ENCODE measurements around the gene LHFPL2. TPM values are rescaled to one million over a fixed set of nuclear protein-coding genes. Genes with fewer than 3 reads are reported as not detected.

The LHFPL2 gene
- total and polyA plus RNA-seq, 9 of the 15 experiments (the other 6 are each of a cell fraction or from before 2014, with no cell fraction given): 1.0 to 6.6 (median 4.6) TPM

GRCh38 chr5:78671609-78672008 lies 23.0 kb upstream of the LHFPL2 start:
- no peaks in the 10 kb centered on the region for H3K9me1 ChIP-seq (ENCODE audit: control insufficient read depth, insufficient read depth, low read length)
- no peaks in the 10 kb centered on the region for H3K9me3 ChIP-seq (replicated peaks; ENCODE audit: control insufficient read depth, insufficient read depth, low read depth, low read length)
- no peak overlapping the region for H3K4me2 ChIP-seq (ENCODE audit: insufficient read depth, low read length)
- intact Hi-C loops (cut with micrococcal nuclease) (no loop called here), in situ Hi-C loops (cut with MboI) (no loop called here)
- H3K4me1 ChIP-seq (replicated peaks in 1 of 2; ENCODE audit: control insufficient read depth in 2 of 2, insufficient read depth in 2 of 2, low read length in 2 of 2): peaks cover 11 to 35% of the 10 kb centered on the region in 2 experiments; a peak in 3 of 5 replicates
- POLR2A ChIA-PET: interaction anchor here (0.5 kb wide), 1 partner anchor 1384 kb away, joined by 3 read pairs; no protein-coding TSS in a partner anchor
- CTCF ChIA-PET (ENCODE audit: low intra/inter-chr PET ratio): no interaction called here
- H3K27me3 ChIP-seq (ENCODE audit: control insufficient read depth in 2 of 2, insufficient read depth in 2 of 2, low read length in 2 of 2): no peaks in the 10 kb centered on the region
- no peak overlapping the region for H2AFZ ChIP-seq (ENCODE audit: low read depth, low read length)
- H3K79me2 ChIP-seq (ENCODE audit: control insufficient read depth, insufficient read depth, low read length): no peaks in the 10 kb centered on the region
- no peak for DNase-seq (ENCODE audit: extremely low read depth in 1 of 4, low spot score in 3 of 4)
- no peaks in the 10 kb centered on the region for H3K36me3 ChIP-seq (ENCODE audit: control insufficient read depth, insufficient read depth, low read length)
- BruUV-seq (replicated peaks): no TSS peak
- no peak overlapping the region for H3K27ac ChIP-seq (ENCODE audit: extremely low read depth, low read depth, low read length)
- 6% methylated on average over 4 of the region's 4 CpGs for WGBS (ENCODE audit: insufficient coverage, low coverage, missing lambda C conversion rate)
- FAIRE-seq: no peak
- H3K9ac ChIP-seq (ENCODE audit: insufficient read depth in 1 of 2, low read depth in 2 of 2, low read length in 2 of 2): no peak overlapping the region
- H3K4me3 ChIP-seq: no peak overlapping the region
- ATAC-seq: no peak
- H4K20me1 ChIP-seq (replicated peaks; ENCODE audit: control insufficient read depth, insufficient read depth, low read length): no peaks in the 10 kb centered on the region
- TF ChIP-seq TCF3 (CRISPR knock-in tag; IDR thresholded peaks at IDR 0.05) (peak; percentile 24; the same call in 1 of the 2 replicates), ZBTB49 (CRISPR knock-in tag; IDR thresholded peaks at IDR 0.05; ENCODE audit: borderline replicate concordance) (no peak), ZBTB40 (IDR thresholded peaks at IDR 0.05) (0 out of 2 replicates have a peak, but pooled peaks have one; percentile 42), ZBTB40 (CRISPR knock-in tag; IDR thresholded peaks at IDR 0.05) (no peak), GABPB1 (CRISPR knock-in tag; IDR thresholded peaks at IDR 0.05) (no peak), CBFA2T3 (IDR thresholded peaks at IDR 0.05) (0 out of 2 replicates have a peak, but pooled peaks have one; percentile 8), NFIC (IDR thresholded peaks at IDR 0.05) (peak; percentile 78), POLR3G (IDR thresholded peaks at IDR 0.05; ENCODE audit: extremely low read depth, insufficient read length, insufficient replicate concordance) (no peak), MYNN (IDR thresholded peaks at IDR 0.05) (no peak), MYNN (CRISPR knock-in tag; IDR thresholded peaks at IDR 0.05) (no peak), SPI1 (IDR thresholded peaks at IDR 0.05; ENCODE audit: borderline replicate concordance, low read depth, low read length) (no peak), ZFP36 (IDR thresholded peaks at IDR 0.05; ENCODE audit: low read depth, low read length, partially characterized antibody) (peak; percentile 37), PCBP2 (IDR thresholded peaks at IDR 0.05; ENCODE audit: low read depth, low read length, poor library complexity, severe bottlenecking) (no peak)

All from K562 (cell line).